B cell (primary cell): ENCODE data around the gene TLCD2. TPM values are rescaled to one million over a fixed set of nuclear protein-coding genes. Genes with fewer than 3 reads are reported as not detected.
"Not testable (repeated sequence)": the region's sequence is repeated elsewhere in the genome, so short reads cannot be mapped to it uniquely, and the experiment has no call there.

ENCODE experiments used
- ATAC-seq: fragments of 200-7000 bp; cut with Tn5 transposase; one replicate; pipeline ENCODE4 v1.10.0; 2021; ENCODE audit warnings: low read depth, mild to moderate bottlenecking, moderate number of reproducible peaks, moderate library complexity
- CTCF ChIA-PET: fragments of 350-600 bp; sonication (Branson Sonifier 250); formaldehyde crosslinking; loops from one replicate; lab custom pipeline; 2021; ENCODE audit warnings: antibody characterized with exemption, inconsistent platforms; lab: Charles Lee
- POLR2A ChIA-PET: fragments of 350-600 bp; sonication (Branson Sonifier 250); formaldehyde crosslinking; loops from one replicate; lab custom pipeline; 2021; ENCODE audit warnings: antibody characterized with exemption; lab: Charles Lee
- DNase-seq: peaks from one replicate; pipeline ENCODE4 v3.0.0; 2013
- H2AFZ ChIP-seq: 2 replicates; pipeline ENCODE4 v1.6.1; 2012; ENCODE audit warnings: mild to moderate bottlenecking, low read depth, low read length; ENCODE audit not compliant: insufficient read depth, poor library complexity, severe bottlenecking
- H3K27ac ChIP-seq, 2 donors: 1 replicate in 1 of 2; 2 replicates in 1 of 2; pipeline ENCODE4 v1.5.1; 2012 to 2013; ENCODE audit warnings: low read length in 2 of 2, mild to moderate bottlenecking in 2 of 2, moderate library complexity in 1 of 2
- H3K27me3 ChIP-seq, 4 experiments: fragments of 200-600 bp in 1 of 4; sonication (generic) in 1 of 4; replicated peaks in 1 of 4; 1 replicate in 2 of 4; 2 replicates in 2 of 4; pipeline versions ENCODE4 v1.6.1 to v1.7.0; 2013 to 2016; ENCODE audit warnings: low read length in 3 of 4, mild to moderate bottlenecking in 2 of 4, mixed read lengths in 1 of 4, moderate library complexity in 1 of 4; ENCODE audit not compliant: insufficient read depth in 4 of 4, control insufficient read depth in 3 of 4; ENCODE audit errors: control extremely low read depth in 1 of 4
- H3K36me3 ChIP-seq, 2 experiments: replicated peaks in 1 of 2; 1 replicate in 1 of 2; 2 replicates in 1 of 2; pipeline versions ENCODE4 v1.6.1 to v1.7.1; 2013; ENCODE audit warnings: low read length in 1 of 2; ENCODE audit not compliant: insufficient read depth in 2 of 2, control insufficient read depth in 1 of 2; ENCODE audit errors: control extremely low read depth in 1 of 2, extremely low read depth in 1 of 2
- H3K4me1 ChIP-seq, 2 donors: fragments of 200-600 bp in 1 of 2; sonication (generic) in 1 of 2; 1 replicate in 1 of 2; 2 replicates in 1 of 2; pipeline versions ENCODE4 v1.5.1 to v1.6.1; 2013 to 2017; ENCODE audit warnings: low read length in 2 of 2; ENCODE audit not compliant: control insufficient read depth in 2 of 2, insufficient read depth in 2 of 2
- H3K4me2 ChIP-seq: replicated peaks from 2 replicates; pipeline ENCODE3; 2012; ENCODE audit warnings: mild to moderate bottlenecking, low read depth, low read length; ENCODE audit not compliant: poor library complexity, severe bottlenecking
- H3K4me3 ChIP-seq, 5 experiments: fragments of 200-600 bp in 1 of 5; sonication (generic) in 1 of 5; 1 replicate in 3 of 5; 2 replicates in 2 of 5; pipeline versions ENCODE4 v1.5.1 to v1.7.0; 2011 to 2016; ENCODE audit warnings: low read length in 4 of 5, mild to moderate bottlenecking in 4 of 5, low read depth in 2 of 5, control low read depth in 1 of 5, moderate library complexity in 1 of 5; ENCODE audit not compliant: insufficient read depth in 1 of 5; ENCODE audit errors: control extremely low read depth in 1 of 5, extremely low read depth in 1 of 5
- H3K79me2 ChIP-seq: fragments of 200-600 bp; sonication (generic); one replicate; pipeline ENCODE4 v1.6.0; 2016; ENCODE audit warnings: low read length; ENCODE audit not compliant: control insufficient read depth, insufficient read depth
- H3K9ac ChIP-seq: fragments of 200-600 bp; sonication (generic); 2 replicates; pipeline ENCODE4 v1.6.1; 2017; ENCODE audit warnings: mild to moderate bottlenecking, low read length, moderate library complexity
- H3K9me3 ChIP-seq, 3 donors: one replicate each; pipeline versions ENCODE4 v1.6.1 to v1.7.1; 2013; ENCODE audit warnings: low read length in 2 of 3; ENCODE audit not compliant: control insufficient read depth in 2 of 3, insufficient read depth in 1 of 3; ENCODE audit errors: control extremely low read depth in 1 of 3
- H4K20me1 ChIP-seq: 2 replicates; pipeline ENCODE4 v1.6.0; 2012; ENCODE audit warnings: mild to moderate bottlenecking, low read length; ENCODE audit not compliant: insufficient read depth, control insufficient read depth, poor library complexity, severe bottlenecking
- H3K27ac Mint-ChIP-seq: one replicate; pipeline ENCODE4 v1.8.0; 2021; ENCODE audit warnings: mixed read lengths
- H3K27me3 Mint-ChIP-seq: one replicate; pipeline ENCODE4 v1.8.0; 2021; ENCODE audit warnings: mixed read lengths
- H3K4me1 Mint-ChIP-seq: one replicate; pipeline ENCODE4 v1.8.0; 2021; ENCODE audit warnings: mixed read lengths
- H3K4me3 Mint-ChIP-seq: one replicate; pipeline ENCODE4 v1.8.0; 2021; ENCODE audit warnings: mixed read lengths
- H3K9me3 Mint-ChIP-seq: one replicate; pipeline ENCODE4 v1.8.0; 2022; ENCODE audit warnings: mixed read lengths; ENCODE audit not compliant: insufficient read depth
- CTCF ChIP-seq: fragments of 200-600 bp; IDR thresholded peaks from one replicate; pipeline ENCODE4 v1.8.0; 2022; ENCODE audit warnings: antibody characterized with exemption, mild to moderate bottlenecking
- EZH2 ChIP-seq: IDR thresholded peaks from 2 replicates; pipeline ENCODE4 v1.6.1; 2012; ENCODE audit warnings: borderline replicate concordance, low read depth, mild to moderate bottlenecking, moderate library complexity, low read length; ENCODE audit not compliant: insufficient read depth, poor library complexity, severe bottlenecking
- WGBS: methylation state at CpG from one replicate; pipeline ENCODE4 v1.1.5; 2013; ENCODE audit warnings: missing lambda C conversion rate; ENCODE audit not compliant: insufficient coverage; 5-methylcytosine and 5-hydroxymethylcytosine counted together
- intact Hi-C: fragments of 100-400 bp; cut with micrococcal nuclease; formaldehyde crosslinking; loops from one replicate; pipeline ENCODE4 v1.10.0; 2022
- polyA plus RNA-seq: library from polyadenylated mRNA; depleted of rRNA; stranded (reverse); fragments of >200 nt; gene quantifications from 2 replicates; pipeline ENCODE4 v1.2.3, GENCODE V29; 2012
- total RNA-seq, 2 donors: library from RNA; stranded (reverse); fragments of 120-200 nt in 1 of 2; gene quantifications; 1 replicate in 1 of 2; 2 replicates in 1 of 2; pipeline versions ENCODE4 v1.2.3 to v1.2.4, GENCODE V29; 2013 to 2022

Gene TLCD2
- total and polyA plus RNA-seq, 2 donors (not counting 1 experiment from before 2014, with no cell fraction given) = 0.03 TPM; not detected in 1

GRCh38 chr17:1673041-1673785, 37.0 kb downstream of the TLCD2 start:
- 95% methylated on average over 26 of the region's 26 CpGs for WGBS
- Mint-ChIP-seq H3K27ac (no peak overlapping the region), H3K9me3 (no peaks in the 10 kb centered on the region), H3K4me3 (no peak overlapping the region), H3K4me1 (peaks cover 7% of the 10 kb centered on the region), H3K27me3 (no peaks in the 10 kb centered on the region)
- H3K79me2 ChIP-seq = peaks cover 58% of the 10 kb centered on the region
- ChIA-PET CTCF (interaction anchor here (5.2 kb wide), 1 partner anchor 111 kb away, joined by 57 read pairs; no protein-coding TSS in a partner anchor), POLR2A (no interaction called here)
- no peaks in the 10 kb centered on the region for H3K27me3 ChIP-seq
- no peak for DNase-seq
- H3K27ac ChIP-seq = no peak overlapping the region
- no peak overlapping the region for H3K9ac ChIP-seq
- no peak for ATAC-seq
- no peak overlapping the region for H3K4me2 ChIP-seq
- no peak overlapping the region for H2AFZ ChIP-seq
- intact Hi-C loops = no loop called here
- peaks cover 1 to 91% of the 10 kb centered on the region in 2 experiments for H3K36me3 ChIP-seq
- TF ChIP-seq EZH2 (no peak), CTCF (no peak)
- peaks cover 79% of the 10 kb centered on the region for H4K20me1 ChIP-seq
- H3K9me3 ChIP-seq = no peaks in the 10 kb centered on the region
- no peak overlapping the region for H3K4me3 ChIP-seq
- no peaks in the 10 kb centered on the region for H3K4me1 ChIP-seq

GRCh38 chr17:1663934-1664333, 46.2 kb downstream of the TLCD2 start:
- DNase-seq, ATAC-seq, H3K27ac Mint-ChIP-seq, H3K4me1 Mint-ChIP-seq, H3K9me3 Mint-ChIP-seq, H3K4me2 ChIP-seq, H2AFZ ChIP-seq, H3K4me1 ChIP-seq, H3K27me3 Mint-ChIP-seq, H3K4me3 Mint-ChIP-seq, H3K4me3 ChIP-seq, H3K27me3 ChIP-seq, H3K27ac ChIP-seq, H3K9ac ChIP-seq, H3K9me3 ChIP-seq, intact Hi-C loops: not testable (repeated sequence)
- CTCF ChIA-PET = interaction anchor here (1.2 kb wide), 1 partner anchor 89 kb away, joined by 5 read pairs; no protein-coding TSS in a partner anchor
- no CpG with 5 or more reads among the region's 5 CpGs for WGBS
- Histone ChIP-seq H3K36me3 (peaks cover 19 to 82% of the 10 kb centered on the region in 2 experiments), H4K20me1 (peaks cover 65% of the 10 kb centered on the region), H3K79me2 (peaks cover 39% of the 10 kb centered on the region)
- POLR2A ChIA-PET = interaction anchor here (0.7 kb wide), 2 partner anchors 57 to 165 kb away, joined by 6 to 9 read pairs; no protein-coding TSS in a partner anchor
